ENCODE results near the gene ZNRF1.

Gene ZNRF1

DNA sequence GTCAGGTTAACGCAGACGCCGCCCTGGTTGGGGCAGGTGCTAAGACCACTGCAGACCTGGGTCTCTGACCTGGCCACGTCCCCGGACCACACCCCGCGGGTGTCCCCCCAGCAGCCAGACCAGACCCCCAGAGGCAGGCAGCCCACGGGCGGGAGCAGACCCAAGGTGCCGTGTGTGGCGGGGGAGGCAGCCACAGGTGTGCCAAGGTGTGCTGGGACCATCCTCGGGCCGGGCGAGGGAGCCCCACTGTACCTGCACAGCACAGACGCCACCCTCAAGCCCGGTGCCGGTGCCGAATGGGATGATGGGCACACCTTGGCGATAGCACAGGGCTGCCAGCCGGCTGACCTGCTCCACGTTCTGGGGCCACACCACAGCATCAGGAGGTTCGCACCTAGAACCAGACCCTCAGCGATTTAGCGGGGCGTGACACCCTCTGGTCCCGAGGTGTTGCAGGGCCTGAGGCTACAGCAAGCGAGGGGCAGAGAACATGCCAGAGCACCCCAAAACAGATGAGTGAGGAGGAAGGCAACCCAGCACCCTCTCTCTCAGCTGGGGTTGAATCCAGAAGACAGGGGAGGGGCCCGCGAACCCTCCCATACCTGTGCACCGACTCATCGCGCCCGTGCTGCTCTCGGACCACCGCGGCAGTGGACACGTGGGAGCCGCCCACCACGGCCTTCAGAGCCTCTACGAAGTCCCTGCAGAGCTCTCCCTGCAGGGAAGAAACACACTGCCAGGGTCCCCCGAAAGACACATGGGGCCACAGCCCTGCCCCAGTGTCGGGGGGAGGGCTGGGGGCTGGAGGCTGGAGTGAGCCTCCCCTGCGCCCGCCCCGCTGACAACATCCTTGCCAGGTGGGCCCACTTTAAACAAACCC lies 116.4 kb downstream of the ZNRF1 start:
- no peak overlapping the region for H3K23ac ChIP-seq (ENCODE audit: low read length in 2 of 2)
- H3K27me3 ChIP-seq (ENCODE audit: control insufficient read depth in 1 of 2, insufficient read depth in 1 of 2, low read length in 2 of 2) = peaks cover 0 to 14% of the 10 kb centered on the region in 2 experiments
- no peak overlapping the region for H2BK120ac ChIP-seq (ENCODE audit: low read depth, low read length)
- H3K9ac ChIP-seq (ENCODE audit: low read length) = no peak overlapping the region
- H3K4me2 ChIP-seq (ENCODE audit: low read length, poor library complexity, severe bottlenecking) = no peak overlapping the region
- no peak for DNase-seq
- H3K4ac ChIP-seq (ENCODE audit: low read depth in 1 of 2, low read length in 2 of 2) = no peak overlapping the region
- H2BK12ac ChIP-seq (ENCODE audit: low read length in 2 of 2) = no peak overlapping the region
- no peak overlapping the region for H4K8ac ChIP-seq (ENCODE audit: low read length)
- no peak overlapping the region for H2BK15ac ChIP-seq (ENCODE audit: low read depth, poor library complexity, severe bottlenecking)
- no peak overlapping the region for H2AK5ac ChIP-seq (ENCODE audit: low read length, severe bottlenecking)
- 92% methylated on average over 43 of the region's 45 CpGs for WGBS
- H2BK5ac ChIP-seq (ENCODE audit: low read depth, low read length, poor library complexity, severe bottlenecking) = no peak overlapping the region
- no peak overlapping the region for H4K91ac ChIP-seq (ENCODE audit: low read length)
- no peak overlapping the region for H3K14ac ChIP-seq (ENCODE audit: low read length in 2 of 2)
- H3K36me3 ChIP-seq (ENCODE audit: control insufficient read depth in 1 of 2, insufficient read depth in 2 of 2, low read depth in 1 of 2, low read length in 2 of 2) = peaks cover 0 to 20% of the 10 kb centered on the region in 2 experiments
- H2AFZ ChIP-seq (ENCODE audit: low read depth, low read length) = no peak overlapping the region
- H3K4me3 ChIP-seq (ENCODE audit: insufficient read depth in 1 of 2, low read depth in 1 of 2, low read length in 2 of 2) = no peak overlapping the region
- peaks cover 19% of the 10 kb centered on the region for H3K4me1 ChIP-seq (ENCODE audit: control insufficient read depth, insufficient read depth, low read depth, low read length)
- no peak overlapping the region for H3K27ac ChIP-seq (ENCODE audit: low read length, poor library complexity, severe bottlenecking)
- H3K79me1 ChIP-seq (replicated peaks; ENCODE audit: low read length, poor library complexity, severe bottlenecking) = peaks cover 2% of the 10 kb centered on the region
- peaks cover 2% of the 10 kb centered on the region for H3K9me3 ChIP-seq (ENCODE audit: control insufficient read depth, low read length)
- H3K18ac ChIP-seq (ENCODE audit: low read depth in 1 of 2, low read length in 2 of 2) = no peak overlapping the region

- H3K14ac ChIP-seq (ENCODE audit: low read length in 2 of 2) = no peak within 1 kb of the TSS
- no peak within 1 kb of the TSS for H2AFZ ChIP-seq (ENCODE audit: low read depth, low read length)
- WGBS = 82% methylated on average over 14 of the region's 15 CpGs
- no peak within 1 kb of the TSS for H2BK120ac ChIP-seq (ENCODE audit: low read depth, low read length)
- peaks cover 0 to 14% of the 10 kb centered on the region in 2 experiments for H3K27me3 ChIP-seq (ENCODE audit: control insufficient read depth in 1 of 2, insufficient read depth in 1 of 2, low read length in 2 of 2)
- H3K4me3 ChIP-seq (ENCODE audit: insufficient read depth in 1 of 2, low read depth in 1 of 2, low read length in 2 of 2) = peak within 1 kb of the TSS in 1 of 2 experiments; percentile 80
- H3K36me3 ChIP-seq (ENCODE audit: control insufficient read depth in 1 of 2, insufficient read depth in 2 of 2, low read depth in 1 of 2, low read length in 2 of 2) = peaks cover 0 to 20% of the 10 kb centered on the region in 2 experiments
- no peak within 1 kb of the TSS for H3K27ac ChIP-seq (ENCODE audit: low read length, poor library complexity, severe bottlenecking)
- no peak within 1 kb of the TSS for H3K4me2 ChIP-seq (ENCODE audit: low read length, poor library complexity, severe bottlenecking)
- DNase-seq = no peak
- no peak within 1 kb of the TSS for H3K4ac ChIP-seq (ENCODE audit: low read depth in 1 of 2, low read length in 2 of 2)
- H3K4me1 ChIP-seq (ENCODE audit: control insufficient read depth, insufficient read depth, low read depth, low read length) = peaks cover 11% of the 10 kb centered on the region
- no peak within 1 kb of the TSS for H4K8ac ChIP-seq (ENCODE audit: low read length)
- no peak within 1 kb of the TSS for H3K18ac ChIP-seq (ENCODE audit: low read depth in 1 of 2, low read length in 2 of 2)
- H3K9me3 ChIP-seq (ENCODE audit: control insufficient read depth, low read length) = peaks cover 5% of the 10 kb centered on the region
- no peak within 1 kb of the TSS for H2AK5ac ChIP-seq (ENCODE audit: low read length, severe bottlenecking)
- no peak within 1 kb of the TSS for H4K91ac ChIP-seq (ENCODE audit: low read length)
- no peak within 1 kb of the TSS for H3K23ac ChIP-seq (ENCODE audit: low read length in 2 of 2)
- H3K79me1 ChIP-seq (replicated peaks; ENCODE audit: low read length, poor library complexity, severe bottlenecking) = peaks cover 2% of the 10 kb centered on the region
- no peak within 1 kb of the TSS for H2BK12ac ChIP-seq (ENCODE audit: low read length in 2 of 2)
- no peak within 1 kb of the TSS for H2BK5ac ChIP-seq (ENCODE audit: low read depth, low read length, poor library complexity, severe bottlenecking)
- H2BK15ac ChIP-seq (ENCODE audit: low read depth, poor library complexity, severe bottlenecking) = no peak within 1 kb of the TSS
- peak within 1 kb of the TSS; percentile 58 for H3K9ac ChIP-seq (ENCODE audit: low read length)
Measured at GRCh38 chr16:75116081-75116910, 117.5 kb downstream of the ZNRF1 start, which contains the start of gene LDHD. TSS of gene LDHD (minus strand) at chr16:75116780. CDS start at chr16:75116720, 60 bp downstream.

GRCh38 chr16:75116911-75117245 lies 118.1 kb downstream of the ZNRF1 start:
- Histone ChIP-seq H3K9me3 (ENCODE audit: control insufficient read depth, low read length) (peaks cover 11% of the 10 kb centered on the region), H3K36me3 (ENCODE audit: control insufficient read depth in 1 of 2, insufficient read depth in 2 of 2, low read depth in 1 of 2, low read length in 2 of 2) (peaks cover 0 to 20% of the 10 kb centered on the region in 2 experiments), H2AK5ac (ENCODE audit: low read length, severe bottlenecking) (no peak overlapping the region), H2BK12ac (ENCODE audit: low read length in 2 of 2) (no peak overlapping the region), H2BK15ac (ENCODE audit: low read depth, poor library complexity, severe bottlenecking) (no peak overlapping the region), H2BK5ac (ENCODE audit: low read depth, low read length, poor library complexity, severe bottlenecking) (no peak overlapping the region), H3K9ac (ENCODE audit: low read length) (no peak overlapping the region), H4K8ac (ENCODE audit: low read length) (no peak overlapping the region), H2AFZ (ENCODE audit: low read depth, low read length) (no peak overlapping the region), H3K27ac (ENCODE audit: low read length, poor library complexity, severe bottlenecking) (no peak overlapping the region), H3K23ac (ENCODE audit: low read length in 2 of 2) (no peak overlapping the region), H4K91ac (ENCODE audit: low read length) (no peak overlapping the region), H3K4me3 (ENCODE audit: insufficient read depth in 1 of 2, low read depth in 1 of 2, low read length in 2 of 2) (peak overlapping the region in 1 of 2 experiments; percentile 80), H3K14ac (ENCODE audit: low read length in 2 of 2) (no peak overlapping the region), H3K18ac (ENCODE audit: low read depth in 1 of 2, low read length in 2 of 2) (no peak overlapping the region), H3K4ac (ENCODE audit: low read depth in 1 of 2, low read length in 2 of 2) (no peak overlapping the region), H3K4me1 (ENCODE audit: control insufficient read depth, insufficient read depth, low read depth, low read length) (peaks cover 7% of the 10 kb centered on the region), H2BK120ac (ENCODE audit: low read depth, low read length) (no peak overlapping the region), H3K79me1 (replicated peaks; ENCODE audit: low read length, poor library complexity, severe bottlenecking) (no peaks in the 10 kb centered on the region), H3K27me3 (ENCODE audit: control insufficient read depth in 1 of 2, insufficient read depth in 1 of 2, low read length in 2 of 2) (peaks cover 0 to 14% of the 10 kb centered on the region in 2 experiments), H3K4me2 (ENCODE audit: low read length, poor library complexity, severe bottlenecking) (no peak overlapping the region)
- WGBS = 83% methylated on average over 1 of the region's 3 CpGs
- no peak for DNase-seq
